ENCODE results near the gene TCF4.

TCF4 gene

DNA sequence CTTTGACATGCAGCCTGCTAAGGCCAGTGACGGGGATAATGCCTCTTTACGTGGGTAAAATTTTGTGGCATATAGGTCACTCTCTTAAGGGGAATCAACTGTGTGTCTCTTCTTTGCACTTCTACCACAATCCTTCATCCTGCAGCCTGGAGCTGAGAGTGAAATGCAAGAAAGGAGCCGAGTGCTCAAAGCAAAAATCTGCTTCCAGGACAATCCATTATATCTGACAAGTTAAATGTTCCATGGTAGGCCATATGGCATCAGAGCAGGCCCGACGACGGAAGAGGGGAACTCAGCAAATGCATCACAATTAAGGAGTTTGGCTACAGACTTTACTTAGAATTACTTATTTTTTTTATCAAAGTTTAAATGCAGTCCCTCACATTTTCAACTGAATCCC, 171.2 kb downstream of the TCF4 start:
- Histone ChIP-seq H3K4me2 (ENCODE audit: low read depth, low read length) (no peak overlapping the region), H3K9ac (ENCODE audit: low read length) (no peak overlapping the region), H2AFZ (ENCODE audit: low read length) (no peak overlapping the region), H3K27ac (ENCODE audit: low read length) (no peak overlapping the region), H3K4me1 (ENCODE audit: low read length) (no peaks in the 10 kb centered on the region), H3K9me3 (replicated peaks; ENCODE audit: insufficient read depth, low read length) (no peaks in the 10 kb centered on the region), H3K4me3 (ENCODE audit: low read length) (no peak overlapping the region), H4K20me1 (ENCODE audit: insufficient read depth, low read length) (no peaks in the 10 kb centered on the region), H3K36me3 (replicated peaks; ENCODE audit: insufficient read depth, low read length) (no peaks in the 10 kb centered on the region), H3K79me2 (ENCODE audit: low read length) (no peaks in the 10 kb centered on the region), H3F3A (ENCODE audit: insufficient read depth, low read length) (no peaks in the 10 kb centered on the region), H3K27me3 (replicated peaks; ENCODE audit: insufficient read depth, low read length) (no peaks in the 10 kb centered on the region), H3K9me2 (replicated peaks; ENCODE audit: insufficient read depth, low read length) (no peaks in the 10 kb centered on the region)
- TF ChIP-seq EZH2 (optimal IDR thresholded peaks at IDR 0.05; ENCODE audit: low read depth, low read length) (no peak), EZH2phosphoT487 (IDR thresholded peaks at IDR 0.05; ENCODE audit: low read length) (no peak)
- TF ChIP-seq, protein P1, sequence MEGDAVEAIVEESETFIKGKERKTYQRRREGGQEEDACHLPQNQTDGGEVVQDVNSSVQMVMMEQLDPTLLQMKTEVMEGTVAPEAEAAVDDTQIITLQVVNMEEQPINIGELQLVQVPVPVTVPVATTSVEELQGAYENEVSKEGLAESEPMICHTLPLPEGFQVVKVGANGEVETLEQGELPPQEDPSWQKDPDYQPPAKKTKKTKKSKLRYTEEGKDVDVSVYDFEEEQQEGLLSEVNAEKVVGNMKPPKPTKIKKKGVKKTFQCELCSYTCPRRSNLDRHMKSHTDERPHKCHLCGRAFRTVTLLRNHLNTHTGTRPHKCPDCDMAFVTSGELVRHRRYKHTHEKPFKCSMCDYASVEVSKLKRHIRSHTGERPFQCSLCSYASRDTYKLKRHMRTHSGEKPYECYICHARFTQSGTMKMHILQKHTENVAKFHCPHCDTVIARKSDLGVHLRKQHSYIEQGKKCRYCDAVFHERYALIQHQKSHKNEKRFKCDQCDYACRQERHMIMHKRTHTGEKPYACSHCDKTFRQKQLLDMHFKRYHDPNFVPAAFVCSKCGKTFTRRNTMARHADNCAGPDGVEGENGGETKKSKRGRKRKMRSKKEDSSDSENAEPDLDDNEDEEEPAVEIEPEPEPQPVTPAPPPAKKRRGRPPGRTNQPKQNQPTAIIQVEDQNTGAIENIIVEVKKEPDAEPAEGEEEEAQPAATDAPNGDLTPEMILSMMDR (IDR thresholded peaks at IDR 0.05; ENCODE audit: low read length) = no peak
- DNase-seq = no peak

DNA sequence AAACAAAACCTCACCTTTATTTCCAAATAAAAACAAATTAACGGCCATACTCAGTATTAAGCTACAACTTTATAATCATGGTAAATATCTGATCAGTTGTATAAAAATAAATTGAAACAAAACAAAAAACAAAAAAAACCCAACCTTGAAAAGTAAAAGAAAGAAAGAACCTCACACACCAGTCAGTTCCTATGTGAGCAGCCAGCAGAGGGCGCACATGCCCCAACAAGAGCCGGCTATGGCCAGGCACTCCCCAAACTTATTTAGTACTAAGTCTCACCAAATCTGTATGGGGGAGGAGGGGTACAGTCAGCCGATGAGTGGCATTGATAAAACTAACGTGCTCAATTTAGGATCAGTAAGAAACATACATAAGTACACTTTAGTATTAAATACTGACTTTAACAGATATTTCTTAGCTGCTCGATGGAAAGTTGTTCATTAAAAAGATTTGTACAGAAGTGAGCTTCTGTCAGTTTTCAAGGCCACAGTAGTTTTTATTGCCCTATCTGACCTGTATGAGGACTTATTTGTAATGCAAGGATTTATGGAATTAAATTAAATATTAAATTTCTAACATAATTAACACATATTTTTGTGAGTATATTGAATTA, 172.6 kb downstream of the TCF4 start:
- Histone ChIP-seq H3K9me3 (replicated peaks; ENCODE audit: insufficient read depth, low read length) (no peaks in the 10 kb centered on the region), H2AFZ (ENCODE audit: low read length) (no peak overlapping the region), H3K9ac (ENCODE audit: low read length) (no peak overlapping the region), H3K79me2 (ENCODE audit: low read length) (no peaks in the 10 kb centered on the region), H3K4me2 (ENCODE audit: low read depth, low read length) (no peak overlapping the region), H3K27me3 (replicated peaks; ENCODE audit: insufficient read depth, low read length) (no peaks in the 10 kb centered on the region), H3K4me3 (ENCODE audit: low read length) (no peak overlapping the region), H3K4me1 (ENCODE audit: low read length) (no peaks in the 10 kb centered on the region), H3K9me2 (replicated peaks; ENCODE audit: insufficient read depth, low read length) (no peaks in the 10 kb centered on the region), H4K20me1 (ENCODE audit: insufficient read depth, low read length) (no peaks in the 10 kb centered on the region), H3K36me3 (replicated peaks; ENCODE audit: insufficient read depth, low read length) (no peaks in the 10 kb centered on the region), H3F3A (ENCODE audit: insufficient read depth, low read length) (no peaks in the 10 kb centered on the region), H3K27ac (ENCODE audit: low read length) (no peak overlapping the region)
- TF ChIP-seq, protein P1 (IDR thresholded peaks at IDR 0.05; ENCODE audit: low read length) = peak; percentile 93
- TF ChIP-seq EZH2phosphoT487 (IDR thresholded peaks at IDR 0.05; ENCODE audit: low read length) = no peak
- DNase-seq = peak; percentile 77

DNA sequence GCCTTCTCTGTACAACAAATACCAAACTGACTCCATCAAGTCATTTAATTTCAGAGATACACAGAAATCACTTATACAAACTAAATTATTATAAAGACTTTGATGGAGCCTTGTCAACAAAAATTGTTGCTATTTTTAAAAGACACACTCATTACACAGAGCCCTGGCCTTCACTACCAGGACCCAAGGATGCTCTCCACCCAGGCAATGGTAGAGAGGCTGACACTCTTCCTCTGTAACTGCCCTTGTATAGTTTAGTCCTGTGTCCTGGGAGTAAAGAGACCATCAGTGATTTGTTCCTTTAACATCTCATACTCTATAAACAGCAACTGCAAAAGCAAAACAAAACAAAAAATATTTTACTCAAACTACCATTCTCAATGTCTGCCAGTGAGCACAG, 173.5 kb downstream of the TCF4 start:
- no peak for DNase-seq
- Histone ChIP-seq H3K9me2 (replicated peaks; ENCODE audit: insufficient read depth, low read length) (no peaks in the 10 kb centered on the region), H3K27me3 (replicated peaks; ENCODE audit: insufficient read depth, low read length) (no peaks in the 10 kb centered on the region), H3K4me1 (ENCODE audit: low read length) (no peaks in the 10 kb centered on the region), H3K9ac (ENCODE audit: low read length) (no peak overlapping the region), H3K9me3 (replicated peaks; ENCODE audit: insufficient read depth, low read length) (no peaks in the 10 kb centered on the region), H4K20me1 (ENCODE audit: insufficient read depth, low read length) (no peaks in the 10 kb centered on the region), H3K4me3 (ENCODE audit: low read length) (no peak overlapping the region), H2AFZ (ENCODE audit: low read length) (no peak overlapping the region), H3K27ac (ENCODE audit: low read length) (no peak overlapping the region), H3K4me2 (ENCODE audit: low read depth, low read length) (no peak overlapping the region), H3F3A (ENCODE audit: insufficient read depth, low read length) (no peaks in the 10 kb centered on the region), H3K36me3 (replicated peaks; ENCODE audit: insufficient read depth, low read length) (no peaks in the 10 kb centered on the region), H3K79me2 (ENCODE audit: low read length) (no peaks in the 10 kb centered on the region)
- TF ChIP-seq, protein P1 (IDR thresholded peaks at IDR 0.05; ENCODE audit: low read length) = no peak
- TF ChIP-seq EZH2phosphoT487 (IDR thresholded peaks at IDR 0.05; ENCODE audit: low read length) = no peak
- TF ChIP-seq EZH2 (optimal IDR thresholded peaks at IDR 0.05; ENCODE audit: low read depth, low read length) = no peak
